Small intestine (tissue), 7 donors: Measurements from ENCODE around the gene PSMA2. TPM values are rescaled to one million over a fixed set of nuclear protein-coding genes. Genes with fewer than 3 reads are reported as not detected.
A peak's percentile ranks its signal among the peaks of the same experiment; 100 is the strongest.

Source experiments
- DNase-seq, 2 donors: peaks; one replicate each; pipeline versions ENCODE4 v3.0.0 to v3.0.0-alpha.2; 2013
- FAIRE-seq: peaks from 2 replicates; lab custom pipeline; 2012; peaks lifted over from hg19 to GRCh38; lab: Jason Lieb, UNC
- H3K27ac ChIP-seq, 3 donors: one replicate each; pipeline ENCODE4 v1.5.1; 2013; ENCODE audit warnings: low read length in 2 of 3, mild to moderate bottlenecking in 2 of 3, control low read depth in 1 of 3, inconsistent platforms in 1 of 3, low read depth in 1 of 3, moderate library complexity in 1 of 3
- H3K27me3 ChIP-seq, 3 donors: one replicate each; pipeline ENCODE4 v1.6.1; 2013; ENCODE audit warnings: low read length in 3 of 3, inconsistent platforms in 1 of 3; ENCODE audit not compliant: control insufficient read depth in 3 of 3, insufficient read depth in 3 of 3
- H3K36me3 ChIP-seq, 3 donors: one replicate each; pipeline ENCODE4 v1.6.1; 2013; ENCODE audit warnings: low read length in 3 of 3, inconsistent platforms in 1 of 3, low read depth in 1 of 3, mild to moderate bottlenecking in 1 of 3, moderate library complexity in 1 of 3; ENCODE audit not compliant: control insufficient read depth in 3 of 3, insufficient read depth in 2 of 3
- H3K4me1 ChIP-seq, 3 donors: one replicate each; pipeline ENCODE4 v1.6.1; 2013; ENCODE audit warnings: low read length in 2 of 3, inconsistent platforms in 1 of 3, low read depth in 1 of 3, mild to moderate bottlenecking in 1 of 3, moderate library complexity in 1 of 3; ENCODE audit not compliant: control insufficient read depth in 3 of 3, insufficient read depth in 2 of 3
- H3K4me3 ChIP-seq, 3 donors: one replicate each; pipeline ENCODE4 v1.5.1; 2013; ENCODE audit warnings: low read length in 3 of 3, control low read depth in 1 of 3, inconsistent platforms in 1 of 3, low read depth in 1 of 3, mild to moderate bottlenecking in 1 of 3, moderate library complexity in 1 of 3
- H3K9me3 ChIP-seq, 2 donors: one replicate each; pipeline ENCODE4 v1.6.1; 2013; ENCODE audit warnings: low read depth in 1 of 2, low read length in 1 of 2; ENCODE audit not compliant: control insufficient read depth in 2 of 2, insufficient read depth in 1 of 2
- WGBS, 3 donors: extraction: QIAGEN DNeasy Blood & Tissue Kit; methylation state at CpG; one replicate each; pipeline ENCODE4 v1.1.7; 2013; 5-methylcytosine and 5-hydroxymethylcytosine counted together
- polyA plus RNA-seq, 4 donors: library from polyadenylated mRNA; stranded (reverse) in 3 of 4; unstranded in 1 of 4; fragments of 200-250 nt in 3 of 4; fragments of 120-200 nt in 1 of 4; gene quantifications; one replicate each; pipeline versions ENCODE4 v1.2.1 to v1.2.3, GENCODE V29; 2013
- donor health status: healthy with polysubstance abuse.
- donor health status: control.
- donor health status: control.
- donor health status: Bipolar disorder and iron deficiency.
- donor health status: healthy.

The PSMA2 gene
- polyA plus RNA-seq, 4 donors: 130 to 181 (median 155) TPM

GRCh38 chr7:42924223-42924838 lies 7.6 kb downstream of the PSMA2 start:
- Histone ChIP-seq H3K27me3 (no peaks in the 10 kb centered on the region), H3K4me3 (no peak overlapping the region), H3K27ac (no peak overlapping the region), H3K36me3 (peaks cover 9 to 13% (median 12%) of the 10 kb centered on the region in 3 donors), H3K4me1 (peaks cover 0 to 3% (median under 1%) of the 10 kb centered on the region in 3 donors), H3K9me3 (no peaks in the 10 kb centered on the region)
- DNase-seq: no peak
- 85 to 93% (median 89%) methylated on average over 5 of the region's 5 CpGs for WGBS, 3 donors
- no peak for FAIRE-seq

GRCh38 chr7:42922017-42922753 lies 9.8 kb downstream of the PSMA2 start:
- no peaks in the 10 kb centered on the region for H3K27me3 ChIP-seq
- H3K27ac ChIP-seq: no peak overlapping the region
- 85 to 93% (median 92%) methylated on average over 3 of the region's 3 CpGs for WGBS, 3 donors
- DNase-seq (no peak), FAIRE-seq (no peak)
- H3K4me1 ChIP-seq: no peaks in the 10 kb centered on the region
- peaks cover 14 to 21% (median 17%) of the 10 kb centered on the region in 3 donors for H3K36me3 ChIP-seq
- no peaks in the 10 kb centered on the region for H3K9me3 ChIP-seq
- no peak overlapping the region for H3K4me3 ChIP-seq

- peaks cover 0 to 8% (median 0%) of the 10 kb centered on the region in 3 donors for H3K4me1 ChIP-seq
- H3K27me3 ChIP-seq: no peaks in the 10 kb centered on the region
- FAIRE-seq (no peak), DNase-seq (no peak)
- no peak overlapping the region for H3K4me3 ChIP-seq
- H3K27ac ChIP-seq: no peak overlapping the region
- WGBS, 3 donors: 59 to 71% (median 70%) methylated on average over 1 of the region's 1 CpG
- H3K36me3 ChIP-seq: peaks cover 10 to 17% (median 13%) of the 10 kb centered on the region in 3 donors
- H3K9me3 ChIP-seq: no peaks in the 10 kb centered on the region
Measured at GRCh38 chr7:42915356-42915755, 16.6 kb downstream of the PSMA2 start.

GRCh38 chr7:42914421-42915045 lies 17.4 kb downstream of the PSMA2 start:
- H3K27ac ChIP-seq: no peak overlapping the region
- H3K9me3 ChIP-seq: no peaks in the 10 kb centered on the region
- no peak for FAIRE-seq

GRCh38 chr7:42914009-42914408 lies 18.0 kb downstream of the PSMA2 start:
- H3K27me3 ChIP-seq: no peaks in the 10 kb centered on the region
- H3K4me1 ChIP-seq: peaks cover 0 to 8% (median 0%) of the 10 kb centered on the region in 3 donors
- H3K36me3 ChIP-seq: peaks cover 7 to 17% (median 10%) of the 10 kb centered on the region in 3 donors
- H3K9me3 ChIP-seq: no peaks in the 10 kb centered on the region
- no peak overlapping the region for H3K4me3 ChIP-seq
- WGBS, 3 donors: 74 to 78% (median 77%) methylated on average over 6 of the region's 6 CpGs
- no peak for DNase-seq
- no peak for FAIRE-seq
- peak overlapping the region in 1 of 3 donors; percentile 2 for H3K27ac ChIP-seq

More at GRCh38 chr7:42914421-42915045, 17.4 kb downstream of the PSMA2 start:
- WGBS, 3 donors: 55 to 65% (median 64%) methylated on average over 5 of the region's 5 CpGs
- Histone ChIP-seq H3K4me1 (peaks cover 0 to 8% (median 0%) of the 10 kb centered on the region in 3 donors), H3K27me3 (no peaks in the 10 kb centered on the region), H3K36me3 (peaks cover 10 to 19% (median 10%) of the 10 kb centered on the region in 3 donors), H3K4me3 (no peak overlapping the region)
- no peak for DNase-seq

- Histone ChIP-seq H3K27ac (peak overlapping the region in 1 of 3 donors; percentile 2), H3K27me3 (no peaks in the 10 kb centered on the region), H3K9me3 (no peaks in the 10 kb centered on the region), H3K4me1 (peaks cover 0 to 8% (median 0%) of the 10 kb centered on the region in 3 donors), H3K4me3 (no peak overlapping the region), H3K36me3 (peaks cover 7 to 14% (median 10%) of the 10 kb centered on the region in 3 donors)
- FAIRE-seq (no peak), DNase-seq (no peak)
- WGBS, 3 donors: 63 to 68% (median 65%) methylated on average over 2 of the region's 2 CpGs
Measured at GRCh38 chr7:42913591-42913990, 18.4 kb downstream of the PSMA2 start.

DNA sequence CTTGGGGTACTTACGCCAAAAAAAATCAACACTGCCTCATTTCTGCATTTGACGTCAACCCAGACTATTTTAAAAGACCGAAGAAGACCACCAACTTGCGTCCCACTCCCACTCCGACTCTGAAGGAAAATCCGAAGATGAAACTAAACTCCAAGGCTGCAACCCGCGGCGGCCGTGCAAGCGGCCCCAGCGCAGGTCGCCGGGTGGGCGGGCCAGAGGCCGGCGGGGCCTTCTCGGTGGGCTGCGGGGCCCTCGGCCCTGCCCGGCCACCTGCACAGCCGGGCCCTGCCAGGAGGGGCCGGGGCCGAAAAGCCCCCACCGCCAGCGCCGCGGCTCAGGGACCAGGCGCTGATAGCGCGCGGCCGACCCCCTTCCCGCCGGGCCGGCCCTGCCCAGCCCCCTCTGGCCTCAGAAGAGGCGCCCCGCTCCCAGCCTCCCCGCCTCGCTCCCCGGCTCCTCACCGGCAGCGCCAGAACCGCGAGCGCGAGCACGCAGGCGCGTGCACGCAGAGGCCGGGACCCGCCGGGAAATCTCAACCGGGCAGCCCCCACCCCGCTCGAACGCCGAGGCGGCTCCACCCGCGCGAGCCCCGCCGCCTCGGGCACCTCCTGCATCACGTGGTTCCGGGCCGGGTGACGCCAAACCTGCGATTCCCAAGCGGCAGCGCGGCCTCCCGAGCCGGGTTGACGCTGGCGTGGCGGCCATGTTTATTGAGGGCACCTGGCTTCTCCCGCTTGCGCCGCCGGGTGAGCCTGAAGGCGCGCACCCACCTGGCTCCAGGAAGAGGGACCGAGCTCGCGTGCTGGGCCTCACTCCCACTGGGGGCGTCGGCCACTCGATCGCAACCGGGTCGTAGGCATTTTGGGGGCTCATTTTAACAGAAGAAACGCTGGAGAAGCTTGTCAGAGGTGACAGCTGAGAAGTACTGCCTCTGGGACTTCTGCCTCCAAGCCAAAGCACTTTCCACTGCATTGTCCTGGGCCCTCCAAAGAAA lies 20.2 kb downstream of the PSMA2 start, which contains the start of gene C7orf25:
C7orf25 (minus strand) TSS at position 617 of the 994 bp plus-strand sequence. CDS start 1,170 bp downstream, outside the sequence.
- peaks cover 0 to 23% (median 2%) of the 10 kb centered on the region in 3 donors for H3K4me1 ChIP-seq
- DNase-seq (peak; percentile 95 to 98), FAIRE-seq (no peak)
- peaks cover 3 to 7% (median 4%) of the 10 kb centered on the region in 3 donors for H3K36me3 ChIP-seq
- H3K4me3 ChIP-seq: peak within 1 kb of the TSS; percentile 56 to 92 (median 82)
- no peaks in the 10 kb centered on the region for H3K27me3 ChIP-seq
- WGBS, 3 donors: 0 to 1% (median 0%) methylated on average over 56 to 95 of the region's 95 CpGs
- peak within 1 kb of the TSS; percentile 36 to 76 (median 69) for H3K27ac ChIP-seq
- H3K9me3 ChIP-seq: no peaks in the 10 kb centered on the region
